CD14-positive monocyte (primary cell): ENCODE data around the gene TNFRSF8. TPM values are rescaled to one million over a fixed set of nuclear protein-coding genes. Genes with fewer than 3 reads are reported as not detected.

Experiments used
- DNase-seq, 3 donors: peaks; one replicate each; pipeline ENCODE4 v3.0.0-alpha.2; 2011 to 2022
- H2AFZ ChIP-seq: 2 replicates; pipeline ENCODE4 v1.6.0; 2012; ENCODE audit warnings: mild to moderate bottlenecking, low read depth, low read length, inconsistent platforms; ENCODE audit not compliant: insufficient read depth, poor library complexity, severe bottlenecking
- H3K27ac ChIP-seq, 2 donors: 1 replicate in 1 of 2; 2 replicates in 1 of 2; pipeline ENCODE4 v1.5.1; 2012 to 2013; ENCODE audit warnings: low read length in 2 of 2, control low read depth in 1 of 2, inconsistent platforms in 1 of 2, low read depth in 1 of 2, mild to moderate bottlenecking in 1 of 2
- H3K27me3 ChIP-seq, 2 donors: one replicate each; pipeline versions ENCODE4 v1.6.0 to v1.6.1; 2011 to 2013; ENCODE audit warnings: low read length in 2 of 2; ENCODE audit not compliant: control insufficient read depth in 2 of 2, insufficient read depth in 2 of 2
- H3K36me3 ChIP-seq, 2 donors: replicated peaks in 1 of 2; 1 replicate in 1 of 2; 2 replicates in 1 of 2; pipeline versions ENCODE4 v1.5.1 to v1.6.1; 2012 to 2013; ENCODE audit warnings: low read length in 2 of 2, control low read depth in 1 of 2, inconsistent platforms in 1 of 2, mild to moderate bottlenecking in 1 of 2; ENCODE audit not compliant: insufficient read depth in 2 of 2, control insufficient read depth in 1 of 2
- H3K4me1 ChIP-seq, 2 donors: 1 replicate in 1 of 2; 2 replicates in 1 of 2; pipeline versions ENCODE4 v1.5.1 to v1.6.1; 2012 to 2013; ENCODE audit warnings: low read length in 2 of 2, control low read depth in 1 of 2, inconsistent platforms in 1 of 2, mild to moderate bottlenecking in 1 of 2, moderate library complexity in 1 of 2; ENCODE audit not compliant: insufficient read depth in 2 of 2, control insufficient read depth in 1 of 2
- H3K4me2 ChIP-seq: replicated peaks from 2 replicates; pipeline ENCODE3; 2012; ENCODE audit warnings: low read length, moderate library complexity, mild to moderate bottlenecking; ENCODE audit not compliant: poor library complexity, severe bottlenecking; ENCODE audit errors: extremely low read depth
- H3K4me3 ChIP-seq, 3 experiments: fragments of 200-600 bp in 1 of 3; sonication (generic) in 1 of 3; replicated peaks in 1 of 3; 1 replicate in 2 of 3; 2 replicates in 1 of 3; pipeline ENCODE4 v1.5.1; 2011 to 2013; ENCODE audit warnings: low read length in 3 of 3, mild to moderate bottlenecking in 3 of 3, control low read depth in 2 of 3, low read depth in 2 of 3, inconsistent platforms in 1 of 3, moderate library complexity in 1 of 3
- H3K79me2 ChIP-seq: 2 replicates; pipeline ENCODE4 v1.6.0; 2012; ENCODE audit warnings: mild to moderate bottlenecking, control low read depth, inconsistent platforms, low read length, moderate library complexity; ENCODE audit not compliant: insufficient read depth
- H3K9ac ChIP-seq: 2 replicates; pipeline ENCODE4 v1.6.0; 2017; ENCODE audit warnings: low read length, mild to moderate bottlenecking; ENCODE audit not compliant: insufficient read depth, poor library complexity, severe bottlenecking
- H3K9me3 ChIP-seq, 2 donors: replicated peaks in 1 of 2; 1 replicate in 1 of 2; 2 replicates in 1 of 2; pipeline versions ENCODE4 v1.5.1 to v1.6.1; 2012 to 2013; ENCODE audit warnings: low read length in 2 of 2, control low read depth in 1 of 2; ENCODE audit not compliant: control insufficient read depth in 1 of 2, insufficient read depth in 1 of 2
- H4K20me1 ChIP-seq: 2 replicates; pipeline ENCODE4 v1.6.0; 2012; ENCODE audit warnings: mild to moderate bottlenecking, low read length, control low read depth, moderate library complexity; ENCODE audit not compliant: insufficient read depth
- H3K27ac Mint-ChIP-seq, 7 donors: one replicate each; pipeline ENCODE4 v1.8.0; 2020; ENCODE audit warnings: mild to moderate bottlenecking in 7 of 7, mixed read lengths in 7 of 7, moderate library complexity in 6 of 7, inconsistent platforms in 2 of 7
- H3K27me3 Mint-ChIP-seq, 3 donors: one replicate each; pipeline ENCODE4 v1.8.0; 2021 to 2022; ENCODE audit warnings: low read depth in 3 of 3, mild to moderate bottlenecking in 3 of 3, mixed read lengths in 3 of 3, moderate library complexity in 3 of 3, inconsistent platforms in 1 of 3
- H3K36me3 Mint-ChIP-seq, 2 donors: one replicate each; pipeline ENCODE4 v1.8.0; 2020; ENCODE audit warnings: mixed read lengths in 2 of 2, inconsistent platforms in 1 of 2, mild to moderate bottlenecking in 1 of 2
- H3K4me1 Mint-ChIP-seq: one replicate; pipeline ENCODE4 v1.8.0; 2020; ENCODE audit warnings: mild to moderate bottlenecking, mixed read lengths
- H3K4me3 Mint-ChIP-seq, 2 donors: one replicate each; pipeline ENCODE4 v1.8.0; 2020; ENCODE audit warnings: mild to moderate bottlenecking in 2 of 2, mixed read lengths in 2 of 2, moderate library complexity in 1 of 2
- H3K9me3 Mint-ChIP-seq, 7 donors: one replicate each; pipeline ENCODE4 v1.8.0; 2020 to 2022; ENCODE audit warnings: mixed read lengths in 7 of 7, mild to moderate bottlenecking in 6 of 7, moderate library complexity in 6 of 7, inconsistent platforms in 2 of 7
- WGBS: methylation state at CpG from one replicate; pipeline ENCODE4 v1.1.5; 2013; ENCODE audit warnings: missing lambda C conversion rate; ENCODE audit not compliant: insufficient coverage; 5-methylcytosine and 5-hydroxymethylcytosine counted together
- intact Hi-C, 2 donors: fragments of 100-400 bp; cut with micrococcal nuclease; formaldehyde crosslinking; loops; one replicate each; pipeline versions ENCODE4 v1.15.0 to v1.15.1; 2023
- polyA plus RNA-seq, 3 donors: library from polyadenylated mRNA; depleted of rRNA in 1 of 3; unstranded in 2 of 3; stranded (reverse) in 1 of 3; fragments of 300-500 nt in 2 of 3; fragments of >200 nt in 1 of 3; fragmentation: Illumina TruSeq in 2 of 3; gene quantifications; 1 replicate in 2 of 3; 2 replicates in 1 of 3; pipeline ENCODE4 v1.2.3, GENCODE V29; 2012 to 2021
- TF ChIP-seq, protein P1 (sequence below): fragments of 200-600 bp; IDR thresholded peaks from one replicate; pipeline ENCODE4 v1.8.0; 2022; ENCODE audit warnings: antibody characterized with exemption, mild to moderate bottlenecking

Gene TNFRSF8
- polyA plus RNA-seq, 3 donors = 10.9 to 11.9 (median 11.8) TPM

DNA sequence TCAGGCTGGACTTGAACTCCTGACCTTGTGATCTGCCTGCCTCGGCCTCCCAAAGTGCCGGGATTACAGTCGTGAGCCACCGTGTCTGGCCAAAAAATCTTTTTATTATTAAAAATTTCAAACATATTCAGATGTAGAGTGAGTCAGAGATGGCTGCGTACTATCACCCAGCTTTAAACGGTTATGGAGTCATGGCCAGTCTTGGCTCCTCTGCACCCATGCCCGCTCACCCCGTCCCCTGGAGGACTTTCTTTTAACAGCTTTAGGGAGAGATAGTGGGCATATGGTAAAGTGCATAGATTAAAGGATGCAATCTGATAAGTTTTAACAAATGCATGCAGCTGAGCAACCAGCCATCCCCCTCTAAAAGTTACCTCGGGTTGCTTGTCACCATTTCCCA lies 51.8 kb downstream of the TNFRSF8 start:
- Mint-ChIP-seq H3K27me3 (peaks cover 3 to 4% (median 3%) of the 10 kb centered on the region in 3 donors), H3K4me3 (no peak overlapping the region), H3K27ac (no peak overlapping the region), H3K4me1 (no peaks in the 10 kb centered on the region), H3K36me3 (no peaks in the 10 kb centered on the region), H3K9me3 (peaks cover 0 to 2% (median 0%) of the 10 kb centered on the region in 7 donors)
- Histone ChIP-seq H3K79me2 (no peaks in the 10 kb centered on the region), H3K36me3 (no peaks in the 10 kb centered on the region), H3K27me3 (no peaks in the 10 kb centered on the region), H2AFZ (no peak overlapping the region), H3K4me3 (no peak overlapping the region), H3K4me2 (no peak overlapping the region), H3K9me3 (no peaks in the 10 kb centered on the region), H3K4me1 (no peaks in the 10 kb centered on the region), H4K20me1 (no peaks in the 10 kb centered on the region), H3K9ac (no peak overlapping the region), H3K27ac (no peak overlapping the region)
- intact Hi-C loops = loop anchor here in 1 of 2 donors (5.0 kb wide), 1 partner anchor 542 kb away; no protein-coding TSS in a partner anchor
- TF ChIP-seq, protein P1, sequence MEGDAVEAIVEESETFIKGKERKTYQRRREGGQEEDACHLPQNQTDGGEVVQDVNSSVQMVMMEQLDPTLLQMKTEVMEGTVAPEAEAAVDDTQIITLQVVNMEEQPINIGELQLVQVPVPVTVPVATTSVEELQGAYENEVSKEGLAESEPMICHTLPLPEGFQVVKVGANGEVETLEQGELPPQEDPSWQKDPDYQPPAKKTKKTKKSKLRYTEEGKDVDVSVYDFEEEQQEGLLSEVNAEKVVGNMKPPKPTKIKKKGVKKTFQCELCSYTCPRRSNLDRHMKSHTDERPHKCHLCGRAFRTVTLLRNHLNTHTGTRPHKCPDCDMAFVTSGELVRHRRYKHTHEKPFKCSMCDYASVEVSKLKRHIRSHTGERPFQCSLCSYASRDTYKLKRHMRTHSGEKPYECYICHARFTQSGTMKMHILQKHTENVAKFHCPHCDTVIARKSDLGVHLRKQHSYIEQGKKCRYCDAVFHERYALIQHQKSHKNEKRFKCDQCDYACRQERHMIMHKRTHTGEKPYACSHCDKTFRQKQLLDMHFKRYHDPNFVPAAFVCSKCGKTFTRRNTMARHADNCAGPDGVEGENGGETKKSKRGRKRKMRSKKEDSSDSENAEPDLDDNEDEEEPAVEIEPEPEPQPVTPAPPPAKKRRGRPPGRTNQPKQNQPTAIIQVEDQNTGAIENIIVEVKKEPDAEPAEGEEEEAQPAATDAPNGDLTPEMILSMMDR = no peak
- no peak for DNase-seq
- WGBS = 89% methylated on average over 3 of the region's 9 CpGs

DNA sequence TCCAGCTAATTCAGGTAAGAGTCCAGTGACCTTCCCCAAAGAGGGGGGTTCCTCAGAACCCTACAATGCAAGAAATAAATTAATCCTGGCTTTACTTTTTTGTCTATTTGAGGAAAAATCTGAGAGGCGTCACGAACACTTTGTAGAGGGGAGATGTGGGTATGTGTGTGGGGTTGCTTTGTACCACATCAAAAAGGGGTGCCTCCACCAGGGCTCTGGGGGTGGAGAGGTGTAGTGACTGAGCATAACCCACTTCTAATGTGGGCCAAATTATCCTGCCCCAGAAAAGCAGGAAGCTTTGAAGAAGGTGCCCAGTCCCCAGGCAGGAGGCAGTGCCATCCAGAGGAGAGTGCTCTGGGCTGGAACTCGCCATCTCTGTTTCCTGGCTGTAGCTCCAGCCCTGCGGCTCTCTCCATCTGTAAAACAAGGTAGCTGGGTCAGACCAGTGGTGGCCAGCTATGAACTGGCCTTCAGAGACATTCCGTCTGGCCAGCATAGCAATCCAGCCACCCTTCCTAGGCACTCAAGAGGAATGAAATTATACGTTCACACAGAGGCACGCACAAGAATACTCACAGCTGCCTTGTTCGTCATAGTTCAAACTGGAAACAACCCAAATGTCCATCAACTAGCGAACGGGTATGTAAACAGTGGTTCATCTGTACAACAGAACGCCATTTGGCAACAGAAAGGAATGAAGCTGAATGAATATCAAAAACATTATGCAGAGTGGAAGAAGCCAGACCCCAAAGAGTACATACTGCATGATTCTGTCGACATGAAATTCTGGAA lies 58.3 kb downstream of the TNFRSF8 start:
- Mint-ChIP-seq H3K9me3 (peaks cover 0 to 2% (median 0%) of the 10 kb centered on the region in 7 donors), H3K36me3 (peaks cover 0 to 5% of the 10 kb centered on the region in 2 donors), H3K4me1 (peaks cover 17% of the 10 kb centered on the region), H3K27me3 (peaks cover 0 to 8% (median 8%) of the 10 kb centered on the region in 3 donors), H3K27ac (no peak overlapping the region), H3K4me3 (no peak overlapping the region)
- Histone ChIP-seq H4K20me1 (no peaks in the 10 kb centered on the region), H2AFZ (no peak overlapping the region), H3K4me2 (no peak overlapping the region), H3K27ac (no peak overlapping the region), H3K9ac (no peak overlapping the region), H3K9me3 (no peaks in the 10 kb centered on the region), H3K4me3 (no peak overlapping the region), H3K27me3 (no peaks in the 10 kb centered on the region), H3K79me2 (peaks cover 13% of the 10 kb centered on the region), H3K36me3 (no peaks in the 10 kb centered on the region), H3K4me1 (peaks cover 17% of the 10 kb centered on the region in 2 donors)
- intact Hi-C loops = loop anchor here in 1 of 2 donors (5.0 kb wide), 1 partner anchor 86 kb away; no protein-coding TSS in a partner anchor
- DNase-seq = no peak
- TF ChIP-seq, protein P1 = no peak
- 97% methylated on average over 11 of the region's 12 CpGs for WGBS
